HCT116 (cell line): ENCODE measurements around the gene UBE2D4. TPM values are rescaled to one million over a fixed set of nuclear protein-coding genes. Genes with fewer than 3 reads are reported as not detected.

Experiments
- ATAC-seq: fragments of 200-7000 bp; cut with Tn5 transposase; 2 replicates; pipeline ENCODE4 v1.9.1; 2020; ENCODE audit warnings: mild to moderate bottlenecking, moderate library complexity
- BruUV-seq: library from RNA; stranded (reverse); fragments of 400-500 nt; replicated peaks from 2 replicates; lab custom pipeline; 2021; lab: Mats Ljungman, UMichigan
- CTCF ChIA-PET: fragments of 300-600 bp; sonication (Branson Sonifier 250); formaldehyde crosslinking; loops from one replicate; lab custom pipeline; 2021; ENCODE audit warnings: antibody characterized with exemption; lab: Charles Lee
- POLR2A ChIA-PET: fragments of 300-600, 350-600 bp; sonication (Branson Sonifier 250); formaldehyde crosslinking; loops from one replicate; lab custom pipeline; 2021; ENCODE audit warnings: antibody characterized with exemption; lab: Charles Lee
- RAD21 ChIA-PET, 2 experiments: fragments of 300-600 bp; sonication (Branson Sonifier 250); formaldehyde crosslinking; loops; one replicate each; lab custom pipeline; 2023; ENCODE audit warnings: low total read pairs in 2 of 2; ENCODE audit not compliant: uncharacterized antibody in 2 of 2, unreplicated experiment in 2 of 2, low non-redundant PET in 1 of 2; lab: Charles Lee
- DNase-seq: peaks from one replicate; pipeline ENCODE4 v3.0.0-alpha.2; 2010; ENCODE audit warnings: low read depth, low spot score
- H2AFZ ChIP-seq: fragments of 200-600 bp; shearing (Covaris generic), sonication (generic); 2 replicates; pipeline ENCODE4 v1.6.1; 2017; ENCODE audit warnings: low read depth, mixed run types, mixed read lengths, antibody characterized with exemption, low read length; ENCODE audit not compliant: poor library complexity, severe bottlenecking
- H3K27ac ChIP-seq: 2 replicates; pipeline ENCODE4 v1.5.1; 2012; ENCODE audit warnings: low read depth, low read length
- H3K27me3 ChIP-seq: fragments of 200-600 bp; sonication (generic); 2 replicates; pipeline ENCODE4 v1.6.1; 2016; ENCODE audit warnings: mixed run types, low read length, mixed read lengths; ENCODE audit not compliant: insufficient read depth
- H3K36me3 ChIP-seq, 2 experiments: fragments of 200-500 bp in 1 of 2; fragments of 200-600 bp in 1 of 2; sonication (Bioruptor generic) in 1 of 2; sonication (generic) in 1 of 2; 2 replicates each; pipeline versions ENCODE4 v1.5.1 to v1.6.1; 2014 to 2016; ENCODE audit warnings: low read length in 2 of 2, inconsistent platforms in 1 of 2, mixed read lengths in 1 of 2, mixed run types in 1 of 2; ENCODE audit not compliant: insufficient read depth in 2 of 2, control insufficient read depth in 1 of 2
- H3K4me1 ChIP-seq, 2 experiments: fragments of 200-600 bp in 1 of 2; sonication (generic) in 1 of 2; 2 replicates each; pipeline versions ENCODE4 v1.5.1 to v1.6.1; 2012 to 2017; ENCODE audit warnings: low read length in 2 of 2, inconsistent platforms in 1 of 2, mild to moderate bottlenecking in 1 of 2, mixed read lengths in 1 of 2, mixed run types in 1 of 2, moderate library complexity in 1 of 2; ENCODE audit not compliant: insufficient read depth in 2 of 2, control insufficient read depth in 1 of 2
- H3K4me2 ChIP-seq: fragments of 200-600 bp; sonication (generic); 2 replicates; pipeline ENCODE4 v1.6.1; 2017; ENCODE audit warnings: mixed run types, low read length, mixed read lengths
- H3K4me3 ChIP-seq, 2 experiments: fragments of 200-600 bp in 1 of 2; sonication (generic) in 1 of 2; replicated peaks in 1 of 2; 2 replicates each; pipeline ENCODE4 v1.5.1; 2011 to 2016; ENCODE audit warnings: low read length in 2 of 2, control low read depth in 1 of 2, low read depth in 1 of 2, mild to moderate bottlenecking in 1 of 2, mixed read lengths in 1 of 2, mixed run types in 1 of 2
- H3K79me2 ChIP-seq: fragments of 200-600 bp; sonication (generic); 2 replicates; pipeline ENCODE4 v1.6.1; 2017; ENCODE audit warnings: mild to moderate bottlenecking, mixed run types, low read length, moderate library complexity, mixed read lengths; ENCODE audit not compliant: insufficient read depth
- H3K9ac ChIP-seq: fragments of 200-600 bp; sonication (generic); 2 replicates; pipeline ENCODE4 v1.6.1; 2016; ENCODE audit warnings: low read length, mixed read lengths
- H3K9me2 ChIP-seq: fragments of 200-600 bp; sonication (generic), shearing (Covaris generic); 2 replicates; pipeline ENCODE4 v1.6.1; 2017; ENCODE audit warnings: mixed run types, mild to moderate bottlenecking, moderate library complexity; ENCODE audit not compliant: insufficient read depth
- H3K9me3 ChIP-seq, 2 experiments: fragments of 200-500 bp in 1 of 2; fragments of 200-600 bp in 1 of 2; sonication (Bioruptor generic) in 1 of 2; sonication (generic) in 1 of 2; 2 replicates each; pipeline ENCODE4 v1.6.1; 2014 to 2017; ENCODE audit warnings: low read length in 2 of 2, mixed read lengths in 2 of 2, inconsistent platforms in 1 of 2, low read depth in 1 of 2, mild to moderate bottlenecking in 1 of 2, mixed run types in 1 of 2, moderate library complexity in 1 of 2; ENCODE audit not compliant: control insufficient read depth in 1 of 2, insufficient read depth in 1 of 2
- H4K20me1 ChIP-seq: fragments of 200-600 bp; sonication (generic), shearing (Covaris generic); 2 replicates; pipeline ENCODE4 v1.6.1; 2017; ENCODE audit warnings: mixed run types, mild to moderate bottlenecking, moderate library complexity; ENCODE audit not compliant: insufficient read depth
- ELF1 ChIP-seq: IDR thresholded peaks from 2 replicates; pipeline ENCODE4 v1.6.1; 2012; ENCODE audit warnings: low read depth, borderline replicate concordance
- FOSL1 ChIP-seq: IDR thresholded peaks from 2 replicates; pipeline ENCODE4 v1.6.1; 2012; ENCODE audit warnings: low read depth
- SP1 ChIP-seq: IDR thresholded peaks from 2 replicates; pipeline ENCODE4 v1.6.1; 2012; ENCODE audit warnings: low read depth
- TCF7L2 ChIP-seq: IDR thresholded peaks from 2 replicates; pipeline ENCODE4 v1.7.0; 2011; ENCODE audit warnings: borderline replicate concordance, inconsistent platforms; ENCODE audit not compliant: insufficient read depth, insufficient read length; ENCODE audit errors: extremely low read depth
- ZNF274 ChIP-seq: fragments of 200-500 bp; sonication (Bioruptor generic); IDR thresholded peaks from 2 replicates; pipeline ENCODE4 v1.6.1; 2014; ENCODE audit warnings: mild to moderate bottlenecking, low read depth, low read length, inconsistent platforms
- intact Hi-C: fragments of 100-400 bp; cut with micrococcal nuclease; formaldehyde crosslinking; loops from 2 replicates; pipeline ENCODE4 v1.10.0; 2022
- total RNA-seq: library from RNA; stranded (reverse); gene quantifications from one replicate; pipeline ENCODE4 v1.2.1, GENCODE V29; 2021; ENCODE audit not compliant: unreplicated experiment
- TF ChIP-seq, protein P1 (sequence below), 3 experiments: fragments of 200-600 bp in 1 of 3; sonication (generic) in 1 of 3; IDR thresholded peaks in 2 of 3; conservative IDR thresholded peaks in 1 of 3; 2 replicates each; pipeline ENCODE4 v1.5.1; 2012 to 2017; ENCODE audit warnings: low read depth in 2 of 3, low read length in 2 of 3, antibody characterized with exemption in 1 of 3, borderline replicate concordance in 1 of 3, control low read depth in 1 of 3, mild to moderate bottlenecking in 1 of 3, mixed read lengths in 1 of 3, mixed run types in 1 of 3, moderate library complexity in 1 of 3; ENCODE audit not compliant: insufficient read depth in 1 of 3
- TF ChIP-seq, protein P2 (sequence below): IDR thresholded peaks from 2 replicates; pipeline ENCODE4 v1.6.1; 2012
- TF ChIP-seq, protein P3 (sequence below): IDR thresholded peaks from 2 replicates; pipeline ENCODE4 v1.6.1; 2011; ENCODE audit warnings: mild to moderate bottlenecking, low read length, moderate library complexity; ENCODE audit not compliant: insufficient replicate concordance; ENCODE audit errors: extremely low read depth

Gene UBE2D4
- total RNA-seq, 1 experiment from 2014 or later: 12.9 TPM

DNA sequence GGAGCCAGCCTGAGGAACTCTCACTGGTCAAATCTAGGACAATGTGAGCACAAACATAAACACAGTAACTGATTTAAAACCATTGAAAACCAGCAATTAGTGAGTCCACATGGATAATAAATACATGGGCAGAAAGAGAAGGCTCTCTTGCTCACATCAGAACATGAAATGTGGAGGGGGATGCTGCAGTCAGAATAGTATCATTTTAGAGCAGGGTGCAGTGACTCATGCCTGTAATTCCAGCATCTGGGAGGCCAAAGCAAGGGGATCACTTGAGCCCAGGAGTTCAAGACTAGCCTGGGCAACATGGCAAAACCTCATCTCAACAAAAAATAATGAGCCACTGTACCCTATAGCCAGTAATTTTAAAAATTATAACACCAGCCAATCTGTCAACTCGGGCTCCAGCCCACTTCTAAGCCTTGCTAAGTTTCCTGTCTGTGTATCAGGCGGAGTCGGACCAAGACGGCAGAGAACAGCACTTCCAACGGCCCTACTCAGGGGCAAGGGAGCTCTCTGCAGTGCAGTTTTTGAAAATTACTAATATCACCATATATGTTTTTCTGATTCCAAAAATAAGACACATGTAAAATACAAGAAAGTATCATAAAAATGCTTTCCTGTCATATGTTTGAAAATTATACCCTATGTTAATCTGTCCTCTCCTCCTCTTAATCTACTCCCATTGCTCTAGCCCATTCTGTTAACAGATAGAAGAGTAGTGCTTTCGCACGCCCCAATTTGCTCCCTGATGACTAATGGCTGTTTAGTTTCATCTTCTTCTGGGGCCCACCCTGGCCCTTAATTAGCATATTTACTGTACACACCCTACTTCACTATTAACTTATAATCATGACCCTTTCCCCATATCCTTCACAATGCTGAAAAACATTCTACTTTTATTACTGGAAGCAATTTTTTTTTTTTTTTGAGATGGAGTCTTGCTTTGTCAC is 37.0 kb upstream of the UBE2D4 start (continued):
- TF ChIP-seq, protein P1, sequence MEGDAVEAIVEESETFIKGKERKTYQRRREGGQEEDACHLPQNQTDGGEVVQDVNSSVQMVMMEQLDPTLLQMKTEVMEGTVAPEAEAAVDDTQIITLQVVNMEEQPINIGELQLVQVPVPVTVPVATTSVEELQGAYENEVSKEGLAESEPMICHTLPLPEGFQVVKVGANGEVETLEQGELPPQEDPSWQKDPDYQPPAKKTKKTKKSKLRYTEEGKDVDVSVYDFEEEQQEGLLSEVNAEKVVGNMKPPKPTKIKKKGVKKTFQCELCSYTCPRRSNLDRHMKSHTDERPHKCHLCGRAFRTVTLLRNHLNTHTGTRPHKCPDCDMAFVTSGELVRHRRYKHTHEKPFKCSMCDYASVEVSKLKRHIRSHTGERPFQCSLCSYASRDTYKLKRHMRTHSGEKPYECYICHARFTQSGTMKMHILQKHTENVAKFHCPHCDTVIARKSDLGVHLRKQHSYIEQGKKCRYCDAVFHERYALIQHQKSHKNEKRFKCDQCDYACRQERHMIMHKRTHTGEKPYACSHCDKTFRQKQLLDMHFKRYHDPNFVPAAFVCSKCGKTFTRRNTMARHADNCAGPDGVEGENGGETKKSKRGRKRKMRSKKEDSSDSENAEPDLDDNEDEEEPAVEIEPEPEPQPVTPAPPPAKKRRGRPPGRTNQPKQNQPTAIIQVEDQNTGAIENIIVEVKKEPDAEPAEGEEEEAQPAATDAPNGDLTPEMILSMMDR (IDR thresholded peaks at IDR 0.05 in 2 of 3, conservative IDR thresholded peaks at IDR 0.05 in 1 of 3; ENCODE audit: borderline replicate concordance in 1 of 3, insufficient read depth in 1 of 3, low read depth in 2 of 3, low read length in 2 of 3): no peak
- TF ChIP-seq SP1: no peak
- TF ChIP-seq FOSL1: no peak
- TF ChIP-seq, all 23 proteins: peak for 0

DNA sequence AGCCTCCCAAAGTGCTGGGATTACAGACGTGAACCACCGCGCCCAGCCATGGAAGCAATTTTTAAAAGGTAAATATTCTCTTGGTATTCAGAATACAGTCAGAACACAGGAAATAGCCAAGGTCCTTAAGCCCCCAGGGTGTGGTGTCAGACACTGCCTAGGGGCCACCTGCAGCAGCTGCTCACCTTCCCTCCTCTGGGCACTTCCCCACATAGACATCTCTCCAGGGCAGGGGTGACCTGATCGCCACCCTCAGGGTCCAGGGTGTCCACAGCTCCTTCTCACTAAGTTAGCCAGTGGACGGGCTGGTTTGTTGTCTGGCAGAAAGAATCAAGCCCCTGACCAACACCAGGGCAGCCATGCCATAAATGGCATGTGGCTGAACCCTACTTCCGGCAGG is 35.8 kb upstream of the UBE2D4 start:
- DNase-seq (no peak), ATAC-seq (no peak)
- ChIA-PET RAD21 (no interaction called here), POLR2A (no interaction called here), CTCF (no interaction called here)
- no peaks in the 10 kb centered on the region for H3K9me3 ChIP-seq
- H3K27ac ChIP-seq: no peak overlapping the region
- no peak overlapping the region for H2AFZ ChIP-seq
- H3K4me2 ChIP-seq: no peak overlapping the region
- TF ChIP-seq ZNF274 (no peak), TCF7L2 (no peak), ELF1 (no peak)
- TF ChIP-seq, protein P2, sequence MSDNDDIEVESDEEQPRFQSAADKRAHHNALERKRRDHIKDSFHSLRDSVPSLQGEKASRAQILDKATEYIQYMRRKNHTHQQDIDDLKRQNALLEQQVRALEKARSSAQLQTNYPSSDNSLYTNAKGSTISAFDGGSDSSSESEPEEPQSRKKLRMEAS: no peak
- TF ChIP-seq, protein P3, sequence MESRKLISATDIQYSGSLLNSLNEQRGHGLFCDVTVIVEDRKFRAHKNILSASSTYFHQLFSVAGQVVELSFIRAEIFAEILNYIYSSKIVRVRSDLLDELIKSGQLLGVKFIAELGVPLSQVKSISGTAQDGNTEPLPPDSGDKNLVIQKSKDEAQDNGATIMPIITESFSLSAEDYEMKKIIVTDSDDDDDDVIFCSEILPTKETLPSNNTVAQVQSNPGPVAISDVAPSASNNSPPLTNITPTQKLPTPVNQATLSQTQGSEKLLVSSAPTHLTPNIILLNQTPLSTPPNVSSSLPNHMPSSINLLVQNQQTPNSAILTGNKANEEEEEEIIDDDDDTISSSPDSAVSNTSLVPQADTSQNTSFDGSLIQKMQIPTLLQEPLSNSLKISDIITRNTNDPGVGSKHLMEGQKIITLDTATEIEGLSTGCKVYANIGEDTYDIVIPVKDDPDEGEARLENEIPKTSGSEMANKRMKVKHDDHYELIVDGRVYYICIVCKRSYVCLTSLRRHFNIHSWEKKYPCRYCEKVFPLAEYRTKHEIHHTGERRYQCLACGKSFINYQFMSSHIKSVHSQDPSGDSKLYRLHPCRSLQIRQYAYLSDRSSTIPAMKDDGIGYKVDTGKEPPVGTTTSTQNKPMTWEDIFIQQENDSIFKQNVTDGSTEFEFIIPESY: no peak
- H4K20me1 ChIP-seq: peaks cover 4% of the 10 kb centered on the region; the same call in 1 of the 2 replicates
- H3K9ac ChIP-seq: no peak overlapping the region
- BruUV-seq: no TSS peak
- H3K36me3 ChIP-seq: peaks cover 4 to 11% of the 10 kb centered on the region in 2 experiments; a peak in 2 of 4 replicates
- H3K79me2 ChIP-seq: peaks cover 85% of the 10 kb centered on the region
- H3K9me2 ChIP-seq: no peaks in the 10 kb centered on the region
- intact Hi-C loops: no loop called here
- no peaks in the 10 kb centered on the region for H3K27me3 ChIP-seq
- H3K4me3 ChIP-seq: no peak overlapping the region
- peaks cover 0 to 17% of the 10 kb centered on the region in 2 experiments; a peak in 2 of 4 replicates for H3K4me1 ChIP-seq
